HG02840 (cell line): ENCODE data around the gene XPR1.

ENCODE experiments used
- ATAC-seq: cut with Tn5 transposase; IDR thresholded peaks from one replicate; pipeline ENCODE4 v1.9.1; 2021; ENCODE audit warnings: mild to moderate bottlenecking, moderate library complexity, moderate number of reproducible peaks; ENCODE audit not compliant: unreplicated experiment, low FRiP score

Gene XPR1

GRCh38 chr1:180614730-180615129 is 17.1 kb upstream of the XPR1 start:
- no peak for ATAC-seq

GRCh38 chr1:180615493-180616290 is 16.1 kb upstream of the XPR1 start:
- no peak for ATAC-seq

- no peak for ATAC-seq
These were observed 15.4 kb upstream of the XPR1 start for GRCh38 chr1:180616439-180616838.

- ATAC-seq = no peak
These were observed 13.9 kb upstream of the XPR1 start for GRCh38 chr1:180617774-180618395.

GRCh38 chr1:180620581-180620980 is 11.2 kb upstream of the XPR1 start:
- no peak for ATAC-seq

GRCh38 chr1:180622658-180623508 is 8.9 kb upstream of the XPR1 start:
- ATAC-seq = no peak

GRCh38 chr1:180623579-180624347 is 8.1 kb upstream of the XPR1 start:
- ATAC-seq = no peak

GRCh38 chr1:180626711-180627110 is 5.1 kb upstream of the XPR1 start:
- no peak for ATAC-seq

- ATAC-seq = no peak
These were observed 4.4 kb upstream of the XPR1 start for GRCh38 chr1:180627411-180627810.

GRCh38 chr1:180628646-180629045 is 3.2 kb upstream of the XPR1 start:
- ATAC-seq = no peak

- ATAC-seq = no peak
These were observed 1.2 kb upstream of the XPR1 start for GRCh38 chr1:180630408-180631193.

GRCh38 chr1:180631194-180631765 is 542 bp upstream of the XPR1 start:
- ATAC-seq = no peak

- peak; percentile 39 for ATAC-seq
These were observed 669 bp downstream of the XPR1 start for GRCh38 chr1:180632326-180633056.

- no peak for ATAC-seq
These were observed 1.5 kb downstream of the XPR1 start for GRCh38 chr1:180633057-180634056.

- no peak for ATAC-seq
These were observed 4.3 kb downstream of the XPR1 start for GRCh38 chr1:180636138-180636537.

GRCh38 chr1:180639871-180640270 is 8.0 kb downstream of the XPR1 start:
- ATAC-seq = no peak

GRCh38 chr1:180640531-180640949 is 8.7 kb downstream of the XPR1 start:
- no peak for ATAC-seq
